GM21423 (cell line): ENCODE measurements around the gene PODXL2.
A peak's percentile ranks its signal among the peaks of the same experiment; 100 is the strongest.
"Not testable (repeated sequence)": the region's sequence is repeated elsewhere in the genome, so short reads cannot be mapped to it uniquely, and the experiment has no call there.

ENCODE experiments used
- ATAC-seq: cut with Tn5 transposase; IDR thresholded peaks from one replicate; pipeline ENCODE4 v1.9.1; 2021; ENCODE audit warnings: mild to moderate bottlenecking, moderate library complexity; ENCODE audit not compliant: unreplicated experiment

The PODXL2 gene

GRCh38 chr3:127654993-127655392, 26.0 kb downstream of the PODXL2 start:
- not testable (repeated sequence) for ATAC-seq

DNA sequence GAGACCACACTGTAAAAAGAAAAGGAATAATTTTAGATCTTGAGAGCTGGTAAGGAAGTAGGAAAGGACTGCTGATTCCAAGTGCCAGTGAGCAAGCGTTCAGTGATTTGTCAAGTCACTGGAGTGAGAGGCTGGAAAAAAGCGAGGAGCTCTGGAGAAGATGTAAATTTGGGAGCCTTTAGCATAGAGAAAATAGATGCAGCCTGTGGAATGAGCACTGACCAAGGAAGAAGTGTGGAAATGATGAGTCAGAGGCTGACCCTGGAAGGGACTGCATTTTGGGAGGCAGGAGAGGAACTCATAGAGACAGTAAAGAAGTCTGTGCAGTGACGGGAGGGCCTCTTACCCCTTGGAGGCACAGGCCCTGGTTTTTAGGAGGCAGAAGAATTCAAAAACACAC, 26.7 kb downstream of the PODXL2 start:
- ATAC-seq = no peak

DNA sequence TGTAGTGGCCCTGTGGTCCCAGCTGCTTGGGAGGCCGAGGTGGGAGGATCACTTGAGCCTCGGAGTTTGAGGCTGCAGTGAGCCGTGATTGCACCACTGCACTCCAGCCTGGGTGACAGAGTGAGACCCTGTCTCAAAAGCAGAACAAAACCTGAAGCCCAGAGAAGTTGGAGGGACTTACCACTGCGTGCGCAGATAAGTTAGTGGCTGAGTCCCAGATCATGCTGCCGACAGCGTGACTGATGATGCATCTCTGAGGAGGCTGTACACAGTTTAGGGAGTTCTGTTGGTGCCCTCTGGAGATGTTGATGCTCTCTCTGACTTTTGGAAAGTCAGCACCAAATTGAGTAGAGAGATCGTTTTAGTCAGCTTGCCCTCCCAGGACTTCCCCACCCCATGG, 27.9 kb downstream of the PODXL2 start:
- no peak for ATAC-seq

GRCh38 chr3:127658234-127658633, 29.2 kb downstream of the PODXL2 start:
- ATAC-seq = no peak

- ATAC-seq = no peak
These were observed 31.8 kb downstream of the PODXL2 start for GRCh38 chr3:127660621-127661251.

GRCh38 chr3:127661600-127661999, 32.6 kb downstream of the PODXL2 start:
- ATAC-seq = no peak

DNA sequence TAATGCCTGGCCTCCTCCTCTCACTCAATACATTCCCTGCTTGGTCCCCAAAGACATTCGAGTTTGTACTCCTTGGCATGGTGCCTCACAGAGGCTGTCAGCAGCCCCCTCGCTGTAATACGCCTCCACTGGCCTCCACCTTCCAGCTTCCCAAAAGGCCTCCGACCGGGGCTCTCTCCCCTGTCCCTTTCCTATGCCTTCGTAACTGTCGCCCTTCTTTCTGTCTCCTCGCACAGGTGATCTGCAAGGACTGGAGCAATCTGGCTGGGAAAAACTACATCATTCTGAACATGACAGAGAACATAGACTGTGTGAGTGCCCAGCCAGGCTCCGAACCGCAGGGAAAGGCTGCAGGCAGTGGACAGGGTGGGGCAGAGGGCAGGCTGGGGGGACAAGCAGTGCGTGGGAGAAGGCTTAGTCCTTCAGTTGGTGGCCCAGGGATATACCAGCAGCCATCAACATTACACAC, 33.0 kb downstream of the PODXL2 start:
- no peak for ATAC-seq

DNA sequence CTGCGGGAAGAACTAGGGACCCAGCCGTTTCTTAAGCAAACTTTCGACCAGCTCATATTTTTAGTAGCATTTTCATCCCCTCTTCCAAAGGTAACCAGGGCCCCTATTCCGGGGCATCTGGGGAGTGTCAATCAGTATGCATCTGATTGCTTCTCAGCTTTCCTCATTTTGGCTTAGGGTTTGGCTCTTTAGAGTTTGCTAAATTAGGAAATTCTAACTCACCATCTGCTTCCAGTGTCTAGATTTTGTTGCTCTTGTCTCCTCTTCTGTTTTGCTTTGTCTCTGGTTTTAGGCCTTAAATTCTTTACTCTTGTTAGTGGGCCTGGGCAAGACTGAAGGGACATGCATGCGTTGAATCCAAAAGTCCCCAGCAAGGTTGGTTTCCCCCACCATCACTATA, 34.2 kb downstream of the PODXL2 start:
- no peak for ATAC-seq

DNA sequence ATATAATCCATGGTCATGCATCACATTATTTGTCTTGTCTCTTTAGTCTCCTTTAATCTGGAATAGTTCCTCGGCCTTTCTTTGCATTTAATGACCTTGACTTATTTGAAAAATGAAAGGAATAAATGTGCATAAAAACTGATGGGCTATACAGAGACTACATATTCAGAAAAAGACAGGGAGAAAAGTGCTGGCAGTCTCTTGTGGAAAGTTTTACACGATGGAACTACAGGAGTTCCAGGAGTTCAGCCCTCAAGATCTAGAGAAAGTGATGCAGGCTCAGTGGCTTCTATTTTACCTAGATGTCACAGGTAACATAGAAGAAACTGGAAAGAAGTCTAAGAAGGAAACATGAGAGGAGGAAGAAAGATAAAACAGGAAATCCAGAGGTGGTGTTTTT, 36.2 kb downstream of the PODXL2 start:
- ATAC-seq = no peak

GRCh38 chr3:127665586-127665985, 36.6 kb downstream of the PODXL2 start:
- no peak for ATAC-seq

- no peak for ATAC-seq
These were observed 37.7 kb downstream of the PODXL2 start for GRCh38 chr3:127666676-127667075.

DNA sequence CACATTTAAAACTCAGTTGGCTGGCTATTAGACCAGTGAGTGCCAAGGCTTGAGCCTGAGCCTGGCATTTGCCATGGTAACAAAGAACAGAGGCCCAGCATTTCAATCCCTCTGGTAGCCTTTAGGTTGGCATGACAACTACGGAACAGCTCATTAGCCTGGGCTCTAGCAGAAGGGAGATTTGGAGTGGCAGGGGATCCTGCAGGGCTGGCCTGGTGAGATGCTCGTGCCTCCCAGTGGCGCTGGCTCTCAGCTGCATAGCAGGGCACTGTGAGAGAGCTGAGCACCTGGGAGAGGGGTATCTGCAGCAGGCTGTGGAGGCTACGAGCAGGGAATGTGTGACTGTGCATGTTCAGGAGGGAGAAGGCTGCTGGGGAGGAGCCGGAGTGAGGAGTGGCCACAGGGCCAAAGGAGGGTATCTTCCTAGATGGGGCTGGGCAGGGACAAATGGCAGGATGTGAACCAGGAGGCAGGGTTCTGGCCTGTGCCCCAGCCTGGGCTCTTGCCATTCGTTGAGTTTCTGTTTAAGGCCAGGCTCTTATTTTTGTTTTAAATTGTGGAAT, 38.2 kb downstream of the PODXL2 start:
- ATAC-seq = no peak

- ATAC-seq = no peak
These were observed 39.9 kb downstream of the PODXL2 start for GRCh38 chr3:127668906-127669305.

- no peak for ATAC-seq
These were observed 40.7 kb downstream of the PODXL2 start for GRCh38 chr3:127669541-127670228.

DNA sequence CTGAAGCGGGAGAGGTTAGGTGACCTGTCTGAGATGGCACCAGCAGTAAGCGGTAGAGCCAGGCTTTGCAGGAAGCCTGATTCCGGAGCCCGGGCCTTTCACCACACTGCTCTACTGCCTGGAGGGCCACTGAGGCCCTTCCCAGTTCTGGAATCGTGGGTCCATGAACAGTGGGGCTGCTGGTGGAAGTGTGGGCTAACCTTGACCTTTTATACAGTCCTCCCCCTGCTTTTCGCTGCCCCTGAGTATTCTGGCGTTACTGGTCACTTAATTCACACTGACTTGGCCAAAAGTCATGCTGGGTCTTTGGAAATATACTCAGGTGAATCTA, 41.2 kb downstream of the PODXL2 start:
- no peak for ATAC-seq

GRCh38 chr3:127670761-127671522, 42.0 kb downstream of the PODXL2 start:
- ATAC-seq = no peak

DNA sequence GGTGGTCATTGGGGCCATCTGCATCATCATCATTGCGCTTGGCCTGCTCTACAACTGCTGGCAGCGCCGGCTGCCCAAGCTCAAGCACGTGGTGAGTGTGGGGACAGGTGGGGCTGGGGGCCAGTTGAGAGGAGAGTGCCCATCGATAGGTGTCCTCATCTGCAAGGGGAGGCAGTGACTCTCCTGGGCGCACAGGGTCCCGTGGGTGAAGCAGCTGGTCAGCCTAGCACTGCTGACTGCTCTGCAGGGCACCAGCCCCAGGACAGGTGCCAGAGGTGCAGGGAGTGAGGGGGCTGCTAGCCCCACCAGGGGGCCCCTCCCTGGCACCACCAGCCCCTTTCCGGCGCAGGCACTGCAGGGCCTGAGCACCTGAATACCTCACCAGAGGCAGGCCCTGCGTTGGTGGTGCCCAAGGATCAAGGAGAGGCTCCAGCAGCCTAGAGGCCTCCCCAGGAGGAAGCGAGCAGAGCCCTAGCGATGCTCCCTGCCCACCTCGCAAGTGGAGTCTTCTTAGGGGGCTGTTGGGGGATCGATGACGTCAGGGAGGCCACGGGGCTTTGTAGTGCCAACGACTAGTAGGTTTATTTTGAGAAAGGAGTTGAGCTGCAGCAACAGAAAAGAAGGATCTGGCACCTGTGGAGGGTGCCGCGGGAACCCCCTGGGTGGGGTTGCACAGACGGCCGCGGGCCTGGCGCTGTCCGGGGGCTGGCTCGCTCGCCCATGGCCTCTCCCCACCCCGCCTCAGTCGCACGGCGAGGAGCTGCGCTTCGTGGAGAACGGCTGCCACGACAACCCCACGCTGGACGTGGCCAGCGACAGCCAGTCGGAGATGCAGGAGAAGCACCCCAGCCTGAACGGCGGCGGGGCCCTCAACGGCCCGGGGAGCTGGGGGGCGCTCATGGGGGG, 42.8 kb downstream of the PODXL2 start:
- ATAC-seq = peak; percentile 9

GRCh38 chr3:127672429-127673190, 43.6 kb downstream of the PODXL2 start, which contains the start of gene ABTB1:
ABTB1 (plus strand) TSS chr3:127672952; CDS start chr3:127673026, 74 bp downstream.
- peak; percentile 78 for ATAC-seq

DNA sequence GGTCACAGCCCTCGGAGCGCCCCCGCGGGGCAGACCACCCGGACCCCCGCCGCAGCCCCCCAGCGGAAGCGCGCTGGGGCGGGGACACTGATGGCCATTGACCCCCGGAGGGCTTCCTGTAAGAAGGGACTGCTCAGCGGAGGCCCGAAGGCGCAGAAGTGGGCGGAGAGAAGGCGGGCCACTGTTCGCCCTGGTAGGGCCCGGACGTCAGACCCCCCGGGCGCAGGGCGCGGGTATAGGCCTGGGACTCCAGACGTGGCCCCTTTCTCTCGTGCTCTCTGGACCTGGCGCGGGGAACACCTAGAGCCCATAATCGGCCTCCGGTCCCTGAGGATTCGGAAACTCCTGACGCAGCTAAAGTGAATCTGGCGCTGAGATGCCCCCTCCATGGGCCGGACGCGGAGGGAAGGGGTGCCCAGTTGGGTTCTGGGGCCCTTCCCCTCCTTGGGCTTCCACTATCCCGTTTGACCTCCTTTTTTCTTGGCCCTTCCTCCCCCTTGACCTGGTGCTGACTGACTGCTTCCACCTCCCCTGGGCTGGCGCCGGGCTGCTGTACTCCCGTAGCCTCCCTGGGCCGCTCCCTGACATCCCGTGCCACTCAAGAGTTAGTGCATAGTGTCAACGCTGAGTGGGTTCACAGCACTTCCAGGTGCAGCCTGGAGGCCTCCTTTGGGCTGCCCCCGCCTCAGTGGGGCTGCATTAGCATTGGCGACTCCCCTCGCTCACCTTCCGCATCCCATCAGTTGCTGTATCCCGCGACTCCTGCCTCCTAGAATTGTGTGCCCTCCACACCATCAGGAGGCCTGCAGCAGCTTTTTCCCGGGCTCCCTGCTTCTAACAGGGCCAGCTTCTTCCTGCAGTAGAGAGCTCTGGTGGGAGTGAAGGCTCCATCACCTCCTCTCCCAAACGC, 44.5 kb downstream of the PODXL2 start:
- ATAC-seq = peak; percentile 25
